ENCODE measurements around the gene TMEM131.

The TMEM131 gene

GRCh38 chr2:97797355-97797754 lies 198.4 kb downstream of the TMEM131 start:
- DNase-seq: no peak

GRCh38 chr2:97796465-97797126 lies 199.2 kb downstream of the TMEM131 start:
- DNase-seq: no peak

GRCh38 chr2:97792416-97792815 lies 203.3 kb downstream of the TMEM131 start:
- DNase-seq: no peak

- DNase-seq: no peak
Measured at GRCh38 chr2:97788986-97789644, 206.6 kb downstream of the TMEM131 start.

GRCh38 chr2:97785818-97786217 lies 209.9 kb downstream of the TMEM131 start:
- DNase-seq: no peak

- DNase-seq: no peak
Measured at GRCh38 chr2:97784953-97785352, 210.8 kb downstream of the TMEM131 start.

GRCh38 chr2:97781981-97782380 lies 213.8 kb downstream of the TMEM131 start:
- DNase-seq: no peak

- DNase-seq: no peak
Measured at GRCh38 chr2:97779141-97779540, 216.6 kb downstream of the TMEM131 start.

GRCh38 chr2:97775074-97775473 lies 220.7 kb downstream of the TMEM131 start:
- no peak for DNase-seq

GRCh38 chr2:97774425-97774824 lies 221.3 kb downstream of the TMEM131 start:
- DNase-seq: no peak

GRCh38 chr2:97770445-97770844 lies 225.3 kb downstream of the TMEM131 start:
- DNase-seq: no peak

- DNase-seq: no peak
Measured at GRCh38 chr2:97769711-97770110, 226.0 kb downstream of the TMEM131 start.

GRCh38 chr2:97769308-97769707 lies 226.4 kb downstream of the TMEM131 start:
- no peak for DNase-seq

- DNase-seq: no peak
Measured at GRCh38 chr2:97766567-97766966, 229.2 kb downstream of the TMEM131 start.

- DNase-seq: no peak
Measured at GRCh38 chr2:97765933-97766332, 229.8 kb downstream of the TMEM131 start.

GRCh38 chr2:97764559-97765263 lies 231.0 kb downstream of the TMEM131 start:
- DNase-seq: no peak

- no peak for DNase-seq
Measured at GRCh38 chr2:97763176-97763845, 232.4 kb downstream of the TMEM131 start.

- DNase-seq: no peak
Measured at GRCh38 chr2:97761192-97761591, 234.6 kb downstream of the TMEM131 start.

- DNase-seq: no peak
Measured at GRCh38 chr2:97760480-97761049, 235.2 kb downstream of the TMEM131 start.

- DNase-seq: no peak
Measured at GRCh38 chr2:97759727-97760407, 235.9 kb downstream of the TMEM131 start.

- no peak for DNase-seq
Measured at GRCh38 chr2:97758131-97758705, 237.5 kb downstream of the TMEM131 start.

GRCh38 chr2:97757062-97757461 lies 238.7 kb downstream of the TMEM131 start:
- no peak for DNase-seq

Data from NCI-H1092 (cell line).